K562 (cell line): ENCODE measurements around the gene GRK4. TPM values are rescaled to one million over a fixed set of nuclear protein-coding genes. Genes with fewer than 3 reads are reported as not detected.
A peak's percentile ranks its signal among the peaks of the same experiment; 100 is the strongest.

Experiments
- CBX3 ChIP-seq, 2 experiments: IDR thresholded peaks; 1 replicate in 1 of 2; 2 replicates in 1 of 2; pipeline ENCODE4 v1.6.1; 2012; ENCODE audit warnings: inconsistent platforms in 2 of 2, low read length in 2 of 2, borderline replicate concordance in 1 of 2, control low read depth in 1 of 2
- CREB1 ChIP-seq, 2 experiments: sonication (generic) in 1 of 2; formaldehyde crosslinking in 1 of 2; IDR thresholded peaks; 2 replicates each; pipeline versions ENCODE4 v1.6.1 to v1.8.0; 2012 to 2022; ENCODE audit warnings: inconsistent platforms in 1 of 2, mild to moderate bottlenecking in 1 of 2, missing genetic modification reagents in 1 of 2, moderate library complexity in 1 of 2
- ELF1 ChIP-seq: fragments of 200-800 bp; sonication (Bioruptor generic); IDR thresholded peaks from 2 replicates; pipeline ENCODE4 v1.6.1; 2016; ENCODE audit warnings: missing genetic modification characterization, missing compliant biosample characterization
- ETV1 ChIP-seq: fragments of 450-650 bp; conservative IDR thresholded peaks from 2 replicates; pipeline ENCODE4 v1.6.1; 2016; ENCODE audit warnings: missing genetic modification characterization, control low read depth, low read depth, missing compliant biosample characterization
- IFI16 ChIP-seq: fragments of 250-450 bp; sonication (Bioruptor Pico); IDR thresholded peaks from 2 replicates; pipeline ENCODE4 v2.1.2; 2022; ENCODE audit warnings: mild to moderate bottlenecking, inconsistent platforms
- L3MBTL2 ChIP-seq: fragments of 450-650 bp; IDR thresholded peaks from 2 replicates; pipeline ENCODE4 v1.6.1; 2016; ENCODE audit warnings: mild to moderate bottlenecking, moderate library complexity
- MAZ ChIP-seq, 2 experiments: fragments of 450-650 bp in 1 of 2; sonication (generic) in 1 of 2; formaldehyde crosslinking; IDR thresholded peaks in 1 of 2; conservative IDR thresholded peaks in 1 of 2; 2 replicates each; pipeline versions ENCODE4 v1.4.0 to v1.5.0; 2020; ENCODE audit warnings: mild to moderate bottlenecking in 1 of 2, missing genetic modification reagents in 1 of 2
- MITF ChIP-seq: IDR thresholded peaks from 2 replicates; pipeline ENCODE4 v1.6.1; 2014; ENCODE audit warnings: antibody characterized with exemption
- PRPF4 ChIP-seq: fragments of 200-400 bp; formaldehyde crosslinking; IDR thresholded peaks from one replicate; pipeline ENCODE4 v1.6.1; 2017; ENCODE audit warnings: low read length, low read depth, mild to moderate bottlenecking; ENCODE audit not compliant: insufficient read depth, poor library complexity, severe bottlenecking
- SAP30 ChIP-seq: fragments of 200-600 bp; sonication (generic); IDR thresholded peaks from 2 replicates; pipeline ENCODE4 v1.6.1; 2012; ENCODE audit warnings: borderline replicate concordance, low read depth, mild to moderate bottlenecking, moderate library complexity, low read length, control low read depth, inconsistent platforms; ENCODE audit not compliant: insufficient read depth, poor library complexity, severe bottlenecking
- SMARCE1 ChIP-seq: fragments of 450-650 bp; IDR thresholded peaks from 2 replicates; pipeline ENCODE4 v1.7.1; 2016; ENCODE audit warnings: mild to moderate bottlenecking
- U2AF1 ChIP-seq: fragments of 200-400 bp; formaldehyde crosslinking; optimal IDR thresholded peaks from 2 replicates; pipeline ENCODE3; 2017; ENCODE audit warnings: mild to moderate bottlenecking, low read depth, low read length, moderate library complexity
- ZBED1 ChIP-seq: IDR thresholded peaks from 2 replicates; pipeline ENCODE4 v1.6.1; 2014
- ZNF695 ChIP-seq: fragments of 450-650 bp; formaldehyde crosslinking; IDR thresholded peaks from 2 replicates; pipeline ENCODE4 v1.4.0; 2020; ENCODE audit warnings: mild to moderate bottlenecking, moderate library complexity
- ZNF766 ChIP-seq: fragments of 200-800 bp; sonication (Bioruptor generic); conservative IDR thresholded peaks from 2 replicates; pipeline ENCODE4 v1.6.1; 2016; ENCODE audit warnings: missing genetic modification characterization, missing compliant biosample characterization
- ZNF785 ChIP-seq: fragments of 250-450 bp; sonication (Bioruptor Pico); IDR thresholded peaks from 2 replicates; pipeline ENCODE4 v1.4.0; 2020; ENCODE audit warnings: mild to moderate bottlenecking
- polyA plus RNA-seq, 8 experiments: library from polyadenylated mRNA; depleted of rRNA in 4 of 8; stranded (reverse) in 5 of 8; unstranded in 3 of 8; fragments of >200 nt; fragmentation: Nextera tagmentation in 2 of 8; fragmentation: Illumina TruSeq in 1 of 8; extraction: Ambion mirVana in 2 of 8; extraction: Trizol in 1 of 8; gene quantifications; 2 replicates each; pipeline versions ENCODE4 v1.2.1 to v1.2.3, GENCODE V29; 2011 to 2014; ENCODE audit warnings: inconsistent platforms in 1 of 8, missing spikeins in 1 of 8
- total RNA-seq, 7 experiments: library from RNA; depleted of rRNA in 6 of 7; stranded (reverse); fragments of >200 nt in 6 of 7; fragmentation: Illumina TruSeq in 2 of 7; extraction: Trizol in 2 of 7; gene quantifications; 2 replicates each; pipeline versions ENCODE4 v1.2.1 to v1.2.3, GENCODE V29; 2011 to 2021; ENCODE audit warnings: low replicate concordance in 1 of 7
- TF ChIP-seq, protein P1 (sequence below): fragments of 250-450 bp; sonication (Bioruptor Pico); IDR thresholded peaks from 2 replicates; pipeline ENCODE4 v1.4.0; 2020

GRK4 gene
- total and polyA plus RNA-seq, 9 of the 15 experiments (the other 6 are each of a cell fraction or from before 2014, with no cell fraction given) = 1.1 to 4.8 (median 2.6) TPM

DNA sequence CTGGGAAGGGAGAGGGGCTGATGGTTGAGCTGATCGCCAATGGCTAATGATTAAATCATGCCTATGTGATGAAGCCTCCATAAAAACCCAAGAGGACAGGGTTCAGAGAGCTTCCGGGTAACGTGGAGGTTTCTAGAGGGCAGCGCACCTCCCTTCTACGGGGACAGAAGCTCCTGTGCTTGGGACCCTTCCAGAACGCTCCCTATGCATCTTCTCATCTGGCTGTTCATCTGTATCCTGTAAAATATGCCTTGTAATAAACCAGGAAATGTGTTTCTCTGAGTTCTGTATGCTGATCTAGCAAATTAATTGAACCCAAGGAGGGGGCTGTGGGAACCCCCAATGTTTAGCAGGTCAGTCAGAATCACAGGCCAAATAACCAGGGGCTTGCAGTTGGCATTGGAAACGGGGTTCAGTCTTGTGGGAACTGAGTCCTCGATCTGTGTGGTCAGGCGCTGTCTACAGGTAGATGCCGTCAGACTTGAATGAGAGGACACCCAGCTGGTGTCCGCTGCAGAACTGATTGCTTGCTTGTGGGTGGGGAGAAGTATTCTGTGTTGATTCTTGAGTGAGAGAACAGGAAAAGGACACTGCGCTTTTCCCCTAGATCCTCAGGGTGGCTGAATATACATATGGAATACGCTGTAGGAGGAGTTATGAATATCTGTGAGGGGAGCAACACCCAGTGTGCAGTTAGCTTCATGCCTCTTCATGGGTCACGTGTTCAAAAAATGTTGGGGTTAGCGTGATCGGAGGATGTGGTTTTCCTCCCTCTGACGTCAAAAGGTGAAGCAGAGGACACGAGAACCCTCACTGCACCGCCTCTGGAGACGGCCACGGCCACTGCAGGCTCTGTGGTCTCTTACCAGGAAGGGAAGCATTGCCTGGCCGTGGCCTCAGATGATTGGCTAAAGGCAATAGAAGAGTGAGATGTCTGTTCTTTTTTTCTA, 81.8 kb downstream of the GRK4 start (continued):
- TF ChIP-seq PRPF4 = no peak
- no peak for TF ChIP-seq ZNF785 (CRISPR knock-in tag)
- TF ChIP-seq SAP30 = no peak
- no peak for TF ChIP-seq ZBED1
- no peak for TF ChIP-seq ZNF766 (CRISPR knock-in tag)
- TF ChIP-seq, protein P1, sequence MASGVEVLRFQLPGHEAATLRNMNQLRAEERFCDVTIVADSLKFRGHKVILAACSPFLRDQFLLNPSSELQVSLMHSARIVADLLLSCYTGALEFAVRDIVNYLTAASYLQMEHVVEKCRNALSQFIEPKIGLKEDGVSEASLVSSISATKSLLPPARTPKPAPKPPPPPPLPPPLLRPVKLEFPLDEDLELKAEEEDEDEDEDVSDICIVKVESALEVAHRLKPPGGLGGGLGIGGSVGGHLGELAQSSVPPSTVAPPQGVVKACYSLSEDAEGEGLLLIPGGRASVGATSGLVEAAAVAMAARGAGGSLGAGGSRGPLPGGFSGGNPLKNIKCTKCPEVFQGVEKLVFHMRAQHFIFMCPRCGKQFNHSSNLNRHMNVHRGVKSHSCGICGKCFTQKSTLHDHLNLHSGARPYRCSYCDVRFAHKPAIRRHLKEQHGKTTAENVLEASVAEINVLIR (CRISPR knock-in tag) = 0 out of 2 replicates have a peak, but pooled peaks have one; percentile 8
- 0 out of 2 replicates have a peak, but pooled peaks have one; percentile 52 for TF ChIP-seq CREB1 (IDR thresholded peaks at IDR 0.05)
- TF ChIP-seq CREB1 (CRISPR knock-in tag; IDR thresholded peaks at IDR 0.05) = peak; percentile 59
- TF ChIP-seq ZNF695 (CRISPR knock-in tag) = no peak
- peak in 1 of 2 experiments; percentile 27; a peak in 1 of 3 replicates for TF ChIP-seq CBX3 (IDR thresholded peaks at IDR 0.05; ENCODE audit: borderline replicate concordance in 1 of 2, low read length in 2 of 2)
- no peak for TF ChIP-seq IFI16 (CRISPR knock-in tag)
- no peak for TF ChIP-seq U2AF1
- TF ChIP-seq ELF1 (tag) = 0 out of 2 replicates have a peak, but pooled peaks have one; percentile 26
- TF ChIP-seq SMARCE1 = no peak
- no peak for TF ChIP-seq MITF
- TF ChIP-seq MAZ (CRISPR knock-in tag; conservative IDR thresholded peaks at IDR 0.05 in 1 of 2, IDR thresholded peaks at IDR 0.05 in 1 of 2) = 0 out of 4 replicates have a peak, but pooled peaks of 1 of the 2 experiments have one; percentile 26
- peak; percentile 63; the same call in 1 of the 2 replicates for TF ChIP-seq L3MBTL2
- TF ChIP-seq ETV1 (tag) = peak; percentile 88
